ENCODE results near the gene NRN1L. TPM values are rescaled to one million over a fixed set of nuclear protein-coding genes. Genes with fewer than 3 reads are reported as not detected.

NRN1L gene
- total RNA-seq, 1 experiment from 2014 or later, result 1.4 TPM

DNA sequence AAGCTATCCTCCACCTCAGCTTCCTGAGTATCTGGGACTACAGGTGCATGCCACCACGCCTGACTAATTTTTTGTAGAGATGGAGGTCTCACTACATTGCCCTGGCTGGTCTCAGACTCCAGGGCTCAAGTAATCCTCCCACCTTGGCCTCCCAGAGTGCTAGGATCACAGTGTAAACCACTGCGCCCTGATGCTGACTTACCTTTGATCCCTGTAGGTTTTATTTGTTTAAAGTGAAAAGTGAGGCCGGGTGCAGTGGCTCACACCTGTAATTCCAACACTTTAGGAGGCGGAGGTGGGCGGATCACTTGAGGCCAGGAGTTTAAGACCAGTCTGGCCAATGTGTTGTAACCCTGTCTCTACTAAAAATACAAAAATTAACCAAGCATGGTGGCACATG is 17.0 kb downstream of the NRN1L start:
- Histone ChIP-seq H4K20me1 (ENCODE audit: insufficient read depth) (no peaks in the 10 kb centered on the region), H3K9me2 (ENCODE audit: insufficient read depth) (no peaks in the 10 kb centered on the region), H3K9ac (ENCODE audit: low read length) (no peak overlapping the region), H3K9me3 (ENCODE audit: control insufficient read depth in 1 of 2, insufficient read depth in 1 of 2, low read depth in 1 of 2, low read length in 2 of 2) (no peaks in the 10 kb centered on the region), H3K27ac (ENCODE audit: low read depth, low read length) (no peak overlapping the region), H3K4me2 (ENCODE audit: low read length) (no peak overlapping the region), H3K79me2 (ENCODE audit: insufficient read depth, low read length) (peaks cover 15% of the 10 kb centered on the region), H3K36me3 (ENCODE audit: control insufficient read depth in 1 of 2, insufficient read depth in 2 of 2, low read length in 2 of 2) (no peaks in the 10 kb centered on the region; a peak in 1 of 4 replicates), H3K27me3 (ENCODE audit: insufficient read depth, low read length) (no peaks in the 10 kb centered on the region), H2AFZ (ENCODE audit: low read depth, low read length, poor library complexity, severe bottlenecking) (no peak overlapping the region), H3K4me3 (replicated peaks in 1 of 2; ENCODE audit: low read depth in 1 of 2, low read length in 2 of 2) (no peak overlapping the region), H3K4me1 (ENCODE audit: control insufficient read depth in 1 of 2, insufficient read depth in 2 of 2, low read length in 2 of 2) (no peaks in the 10 kb centered on the region)
- ChIA-PET POLR2A (no interaction called here), CTCF (no interaction called here), RAD21 (ENCODE audit: low non-redundant PET in 1 of 2, low total read pairs in 2 of 2, uncharacterized antibody in 2 of 2, unreplicated experiment in 2 of 2) (no interaction called here)
- TF ChIP-seq SRF (IDR thresholded peaks at IDR 0.05; ENCODE audit: low read depth) (no peak), ELF1 (IDR thresholded peaks at IDR 0.05; ENCODE audit: borderline replicate concordance, low read depth) (no peak), CBX3 (IDR thresholded peaks at IDR 0.05; ENCODE audit: low read depth) (no peak), SP1 (IDR thresholded peaks at IDR 0.05; ENCODE audit: low read depth) (no peak), ZNF274 (IDR thresholded peaks at IDR 0.05; ENCODE audit: low read depth, low read length) (no peak), SIN3A (IDR thresholded peaks at IDR 0.05; ENCODE audit: low read depth) (no peak), ZFX (IDR thresholded peaks at IDR 0.05) (no peak), POLR2A (IDR thresholded peaks at IDR 0.05; ENCODE audit: borderline replicate concordance, extremely low read depth, insufficient read depth, insufficient read length) (no peak), TCF7L2 (IDR thresholded peaks at IDR 0.05; ENCODE audit: borderline replicate concordance, extremely low read depth, insufficient read depth, insufficient read length) (no peak), EZH2phosphoT487 (IDR thresholded peaks at IDR 0.05; ENCODE audit: borderline replicate concordance) (no peak), POLR2AphosphoS5 (IDR thresholded peaks at IDR 0.05; ENCODE audit: low read depth, low read length) (no peak), YY1 (IDR thresholded peaks at IDR 0.05; ENCODE audit: extremely low read depth, insufficient replicate concordance, low read depth, low read length) (no peak)
- TF ChIP-seq, protein P1, sequence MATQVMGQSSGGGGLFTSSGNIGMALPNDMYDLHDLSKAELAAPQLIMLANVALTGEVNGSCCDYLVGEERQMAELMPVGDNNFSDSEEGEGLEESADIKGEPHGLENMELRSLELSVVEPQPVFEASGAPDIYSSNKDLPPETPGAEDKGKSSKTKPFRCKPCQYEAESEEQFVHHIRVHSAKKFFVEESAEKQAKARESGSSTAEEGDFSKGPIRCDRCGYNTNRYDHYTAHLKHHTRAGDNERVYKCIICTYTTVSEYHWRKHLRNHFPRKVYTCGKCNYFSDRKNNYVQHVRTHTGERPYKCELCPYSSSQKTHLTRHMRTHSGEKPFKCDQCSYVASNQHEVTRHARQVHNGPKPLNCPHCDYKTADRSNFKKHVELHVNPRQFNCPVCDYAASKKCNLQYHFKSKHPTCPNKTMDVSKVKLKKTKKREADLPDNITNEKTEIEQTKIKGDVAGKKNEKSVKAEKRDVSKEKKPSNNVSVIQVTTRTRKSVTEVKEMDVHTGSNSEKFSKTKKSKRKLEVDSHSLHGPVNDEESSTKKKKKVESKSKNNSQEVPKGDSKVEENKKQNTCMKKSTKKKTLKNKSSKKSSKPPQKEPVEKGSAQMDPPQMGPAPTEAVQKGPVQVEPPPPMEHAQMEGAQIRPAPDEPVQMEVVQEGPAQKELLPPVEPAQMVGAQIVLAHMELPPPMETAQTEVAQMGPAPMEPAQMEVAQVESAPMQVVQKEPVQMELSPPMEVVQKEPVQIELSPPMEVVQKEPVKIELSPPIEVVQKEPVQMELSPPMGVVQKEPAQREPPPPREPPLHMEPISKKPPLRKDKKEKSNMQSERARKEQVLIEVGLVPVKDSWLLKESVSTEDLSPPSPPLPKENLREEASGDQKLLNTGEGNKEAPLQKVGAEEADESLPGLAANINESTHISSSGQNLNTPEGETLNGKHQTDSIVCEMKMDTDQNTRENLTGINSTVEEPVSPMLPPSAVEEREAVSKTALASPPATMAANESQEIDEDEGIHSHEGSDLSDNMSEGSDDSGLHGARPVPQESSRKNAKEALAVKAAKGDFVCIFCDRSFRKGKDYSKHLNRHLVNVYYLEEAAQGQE (IDR thresholded peaks at IDR 0.05; ENCODE audit: low read depth), result no peak
- TF ChIP-seq, protein P2, sequence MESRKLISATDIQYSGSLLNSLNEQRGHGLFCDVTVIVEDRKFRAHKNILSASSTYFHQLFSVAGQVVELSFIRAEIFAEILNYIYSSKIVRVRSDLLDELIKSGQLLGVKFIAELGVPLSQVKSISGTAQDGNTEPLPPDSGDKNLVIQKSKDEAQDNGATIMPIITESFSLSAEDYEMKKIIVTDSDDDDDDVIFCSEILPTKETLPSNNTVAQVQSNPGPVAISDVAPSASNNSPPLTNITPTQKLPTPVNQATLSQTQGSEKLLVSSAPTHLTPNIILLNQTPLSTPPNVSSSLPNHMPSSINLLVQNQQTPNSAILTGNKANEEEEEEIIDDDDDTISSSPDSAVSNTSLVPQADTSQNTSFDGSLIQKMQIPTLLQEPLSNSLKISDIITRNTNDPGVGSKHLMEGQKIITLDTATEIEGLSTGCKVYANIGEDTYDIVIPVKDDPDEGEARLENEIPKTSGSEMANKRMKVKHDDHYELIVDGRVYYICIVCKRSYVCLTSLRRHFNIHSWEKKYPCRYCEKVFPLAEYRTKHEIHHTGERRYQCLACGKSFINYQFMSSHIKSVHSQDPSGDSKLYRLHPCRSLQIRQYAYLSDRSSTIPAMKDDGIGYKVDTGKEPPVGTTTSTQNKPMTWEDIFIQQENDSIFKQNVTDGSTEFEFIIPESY (IDR thresholded peaks at IDR 0.05; ENCODE audit: extremely low read depth, insufficient replicate concordance, low read length), result no peak
- ATAC-seq (no peak), DNase-seq (ENCODE audit: low read depth, low spot score) (no peak)
- no TSS peak for BruUV-seq (replicated peaks)
- intact Hi-C loops (cut with micrococcal nuclease), result no loop called here

Data from HCT116 (cell line).